GM12875 (cell line): Measurements from ENCODE around the gene CDCA4.
A peak's percentile ranks its signal among the peaks of the same experiment; 100 is the strongest.

Source experiments
- H3K4me3 ChIP-seq: one replicate; pipeline ENCODE4 v1.5.1; 2011; ENCODE audit warnings: low read depth, low read length, control low read depth
- CTCF ChIP-seq: IDR thresholded peaks from 2 replicates; pipeline ENCODE4 v1.5.1; 2011; ENCODE audit warnings: low read depth, mild to moderate bottlenecking, control low read depth, inconsistent platforms, low read length, moderate library complexity, borderline replicate concordance; ENCODE audit not compliant: insufficient read depth

CDCA4 gene

DNA sequence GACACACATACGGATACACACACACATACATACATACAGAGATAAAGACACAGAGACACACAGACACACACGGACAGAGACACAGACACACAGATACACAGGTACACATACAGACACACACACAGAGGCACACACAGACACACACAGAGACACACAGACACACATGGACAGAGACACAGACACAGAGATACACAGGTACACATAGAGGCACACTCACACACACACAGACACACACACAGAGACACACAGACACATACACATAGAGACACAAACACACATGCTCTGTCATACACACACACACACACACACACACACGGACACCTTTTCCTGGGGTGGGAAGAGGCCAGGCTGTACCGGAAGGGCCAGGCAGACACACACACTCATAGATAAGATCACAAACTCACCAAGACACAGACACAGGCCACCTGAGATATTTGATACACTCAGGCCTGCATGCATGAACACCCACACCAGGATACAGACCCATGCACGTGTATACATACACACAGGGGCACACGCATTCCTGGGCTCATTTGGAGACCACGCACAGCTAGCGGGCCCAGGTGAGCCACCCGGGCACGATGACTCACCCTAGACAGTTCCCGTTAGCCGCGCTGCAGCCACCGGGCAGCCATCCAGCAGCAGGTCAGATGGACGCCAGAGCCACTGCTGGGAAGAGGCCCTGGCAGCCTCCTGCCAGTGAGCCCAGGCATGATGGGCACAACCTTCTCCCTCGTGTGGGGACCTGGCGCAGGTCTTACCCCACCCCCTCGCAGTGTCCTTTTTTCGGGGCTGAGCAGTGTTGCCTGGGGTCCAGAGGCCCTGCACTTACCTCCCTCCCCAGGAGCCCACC, 40.9 kb downstream of the CDCA4 start:
- no peak overlapping the region for H3K4me3 ChIP-seq
- TF ChIP-seq CTCF: no peak

DNA sequence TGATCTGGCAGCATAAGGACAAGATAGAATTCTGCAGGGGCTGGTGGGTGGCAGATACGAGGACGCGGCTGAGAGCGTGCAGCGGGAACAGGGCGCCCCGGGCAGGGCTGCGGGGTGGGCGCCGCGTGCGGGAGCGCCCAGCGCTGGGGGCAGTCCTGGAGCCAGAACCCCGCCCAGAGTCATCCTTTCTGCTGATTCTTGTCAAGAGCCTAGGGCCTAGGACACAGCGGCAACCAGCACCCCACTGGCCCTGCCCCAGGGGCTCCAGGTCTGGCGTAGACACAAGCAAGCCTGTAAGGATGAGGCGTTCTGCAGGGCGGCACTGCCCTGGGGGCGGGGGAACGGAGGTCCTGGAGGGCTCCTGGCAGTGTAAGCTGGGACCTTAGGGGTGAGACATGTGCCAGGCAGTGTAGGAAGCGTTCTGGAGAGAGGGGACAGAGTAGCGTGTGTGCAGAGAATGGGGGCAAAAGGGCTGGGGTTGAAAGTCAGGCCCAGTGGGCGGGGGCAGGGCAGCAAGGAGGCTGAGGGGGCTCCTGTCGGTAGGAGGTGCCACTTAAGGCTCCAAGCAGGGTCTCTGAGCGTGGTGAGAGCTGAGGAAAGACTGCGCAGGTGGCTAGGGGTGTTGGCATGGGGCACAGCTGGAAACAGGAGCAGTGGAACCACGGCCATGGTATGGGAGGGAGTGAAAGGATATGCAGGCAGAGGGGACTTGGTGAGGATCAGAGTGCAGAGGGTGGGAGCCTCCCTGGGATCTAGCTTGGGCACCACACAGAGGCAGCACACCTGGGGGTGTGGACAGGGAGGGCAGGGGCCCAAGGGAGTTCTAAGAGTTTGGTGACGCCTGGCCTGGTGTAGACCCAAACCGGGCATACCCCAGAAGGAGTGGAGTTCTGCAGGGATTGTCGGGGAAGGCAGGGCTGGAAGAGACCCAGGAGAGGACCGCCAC, 41.9 kb downstream of the CDCA4 start:
- TF ChIP-seq CTCF: no peak
- no peak overlapping the region for H3K4me3 ChIP-seq

GRCh38 chr14:104977681-104978653, 42.9 kb downstream of the CDCA4 start, which contains the start of gene AHNAK2:
AHNAK2 (minus strand) TSS chr14:104978374; CDS start chr14:104978237, 137 bp downstream.
- no peak for TF ChIP-seq CTCF
- H3K4me3 ChIP-seq: no peak within 1 kb of the TSS

DNA sequence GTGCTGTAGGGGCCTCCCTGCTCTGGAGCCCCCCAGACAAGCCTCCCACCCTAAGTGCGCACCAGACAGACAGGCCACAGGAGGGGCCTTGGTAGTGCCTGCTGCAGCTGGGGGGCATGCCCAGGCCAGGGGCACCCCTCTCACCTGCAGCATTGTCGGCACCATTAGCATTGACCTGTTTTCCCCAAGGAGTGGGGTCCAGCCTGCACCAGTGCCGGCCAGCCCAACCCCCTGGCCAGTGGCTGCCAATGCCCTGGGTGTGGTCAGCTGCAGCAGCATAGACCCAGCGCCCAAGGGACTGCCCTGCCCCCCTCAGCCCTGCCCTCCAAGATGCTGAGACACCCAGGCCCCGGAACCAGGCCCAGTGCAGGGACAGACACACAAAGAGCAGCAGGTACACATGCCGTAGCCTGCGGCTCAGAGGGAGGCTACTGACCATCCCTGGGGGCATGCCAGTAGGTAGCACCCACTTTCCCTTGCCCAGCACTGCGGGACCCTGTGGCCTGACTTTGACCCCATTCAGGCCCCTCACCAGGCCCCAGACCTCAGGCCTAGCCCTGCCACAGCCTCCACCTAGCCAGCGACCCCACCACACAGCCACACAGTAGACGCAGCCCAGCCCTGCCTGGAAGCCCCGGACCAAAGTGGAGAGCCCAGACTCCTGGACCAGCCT, 43.7 kb downstream of the CDCA4 start:
- H3K4me3 ChIP-seq: no peak overlapping the region
- no peak for TF ChIP-seq CTCF

DNA sequence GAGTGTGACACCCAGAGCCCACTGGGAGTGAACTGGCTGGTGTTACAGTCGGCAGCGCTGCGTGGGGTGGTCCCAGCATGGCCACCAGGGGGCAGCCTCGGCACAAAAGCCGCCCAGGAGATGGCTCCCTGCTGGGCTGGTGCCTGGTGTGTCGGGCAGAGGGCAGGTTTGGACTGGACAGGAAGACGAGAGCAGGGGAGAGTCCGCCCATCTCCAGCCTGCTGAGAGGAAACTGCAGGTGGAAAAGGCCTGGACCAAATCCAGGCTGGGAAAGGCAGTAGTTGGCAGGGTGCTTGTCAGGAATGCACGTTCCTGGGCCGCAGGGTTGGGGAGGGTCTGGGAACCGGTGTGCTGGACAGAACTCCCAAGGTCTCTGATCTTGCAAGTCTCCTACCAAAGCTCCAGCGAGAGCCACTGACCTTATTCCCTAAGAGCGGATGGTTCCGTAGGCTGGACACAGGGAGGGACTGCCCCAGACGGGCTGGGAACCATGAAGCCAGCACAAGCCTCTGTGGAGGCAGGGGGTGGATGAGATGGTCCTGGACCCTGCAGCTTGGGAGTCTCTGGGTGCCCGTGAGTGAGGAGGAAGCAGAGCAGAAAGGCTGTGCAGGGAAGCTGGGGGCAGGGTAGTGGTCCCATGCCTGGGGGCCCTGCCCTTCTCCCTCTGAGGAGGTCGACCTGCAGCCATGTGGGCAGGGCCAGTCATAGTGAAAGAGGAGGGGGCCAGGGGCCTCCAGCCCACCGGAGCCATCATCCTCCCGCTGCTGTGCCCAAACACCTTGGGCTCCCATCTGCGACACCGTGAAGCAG, 44.5 kb downstream of the CDCA4 start:
- H3K4me3 ChIP-seq: no peak overlapping the region
- peak; percentile 90 for TF ChIP-seq CTCF
